RWPE2 (cell line): ENCODE data around the gene RNF186.

Experiments
- ATAC-seq: fragments of 200-7000 bp; cut with Tn5 transposase; 3 replicates; pipeline ENCODE4 v1.9.1; 2021; ENCODE audit warnings: low read depth
- DNase-seq: peaks from one replicate; pipeline ENCODE4 v3.0.0-alpha.2; 2020; ENCODE audit warnings: low spot score
- H3K27ac ChIP-seq: fragments of 450-650 bp; 2 replicates; pipeline ENCODE4 v1.5.1; 2017; ENCODE audit warnings: mild to moderate bottlenecking; ENCODE audit not compliant: poor library complexity, severe bottlenecking
- H3K27me3 ChIP-seq: fragments of 250-450 bp; sonication (Bioruptor Pico); 2 replicates; pipeline ENCODE4 v1.5.1; 2021; ENCODE audit warnings: mild to moderate bottlenecking, moderate library complexity; ENCODE audit not compliant: insufficient read depth, poor library complexity, severe bottlenecking
- H3K36me3 ChIP-seq: fragments of 250-450 bp; sonication (Bioruptor Pico); 2 replicates; pipeline ENCODE4 v1.5.1; 2020; ENCODE audit warnings: low read depth, mild to moderate bottlenecking, moderate library complexity
- H3K4me1 ChIP-seq: fragments of 250-450 bp; sonication (Bioruptor Pico); 2 replicates; pipeline ENCODE4 v1.5.1; 2021; ENCODE audit warnings: mild to moderate bottlenecking, moderate library complexity; ENCODE audit not compliant: insufficient read depth, poor library complexity, severe bottlenecking
- H3K4me3 ChIP-seq: fragments of 250-450 bp; sonication (Bioruptor Pico); 2 replicates; pipeline ENCODE4 v1.5.1; 2021; ENCODE audit warnings: mild to moderate bottlenecking, moderate library complexity; ENCODE audit not compliant: severe bottlenecking
- H3K9me3 ChIP-seq: fragments of 250-450 bp; sonication (Bioruptor Pico); 2 replicates; pipeline ENCODE4 v1.5.1; 2021; ENCODE audit warnings: mild to moderate bottlenecking, moderate library complexity; ENCODE audit not compliant: severe bottlenecking
- TF ChIP-seq, protein P1 (sequence below): fragments of 450-650 bp; IDR thresholded peaks from one replicate; pipeline ENCODE4 v1.5.1; 2017; ENCODE audit warnings: mild to moderate bottlenecking, moderate library complexity; ENCODE audit not compliant: poor library complexity, severe bottlenecking

RNF186 gene

DNA sequence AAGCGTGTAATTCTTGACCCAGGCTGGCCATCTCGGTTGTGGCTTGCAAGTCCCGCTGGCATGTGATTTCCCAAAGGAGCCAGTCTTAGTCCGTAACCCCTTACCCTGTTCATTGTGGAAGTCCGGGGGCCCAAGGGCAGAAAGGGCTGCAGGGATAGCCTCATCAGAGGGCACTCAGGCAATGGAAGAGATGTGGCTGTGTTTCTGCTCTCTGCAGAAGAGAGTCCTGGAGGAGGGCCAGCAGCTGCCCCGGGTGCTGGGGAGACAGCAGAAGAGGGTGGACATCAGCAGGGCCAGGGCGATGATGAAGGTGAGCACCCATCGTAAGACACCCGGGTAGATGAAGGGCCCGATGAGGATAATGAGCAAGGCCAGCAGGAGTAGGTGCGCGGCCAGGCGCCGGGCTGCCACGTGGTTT, 830 bp downstream of the RNF186 start:
- no peak for DNase-seq
- Histone ChIP-seq H3K36me3 (no peaks in the 10 kb centered on the region), H3K9me3 (no peaks in the 10 kb centered on the region), H3K27me3 (no peaks in the 10 kb centered on the region), H3K4me1 (no peaks in the 10 kb centered on the region), H3K27ac (no peak overlapping the region), H3K4me3 (no peak overlapping the region)
- no peak for ATAC-seq
- TF ChIP-seq, protein P1, sequence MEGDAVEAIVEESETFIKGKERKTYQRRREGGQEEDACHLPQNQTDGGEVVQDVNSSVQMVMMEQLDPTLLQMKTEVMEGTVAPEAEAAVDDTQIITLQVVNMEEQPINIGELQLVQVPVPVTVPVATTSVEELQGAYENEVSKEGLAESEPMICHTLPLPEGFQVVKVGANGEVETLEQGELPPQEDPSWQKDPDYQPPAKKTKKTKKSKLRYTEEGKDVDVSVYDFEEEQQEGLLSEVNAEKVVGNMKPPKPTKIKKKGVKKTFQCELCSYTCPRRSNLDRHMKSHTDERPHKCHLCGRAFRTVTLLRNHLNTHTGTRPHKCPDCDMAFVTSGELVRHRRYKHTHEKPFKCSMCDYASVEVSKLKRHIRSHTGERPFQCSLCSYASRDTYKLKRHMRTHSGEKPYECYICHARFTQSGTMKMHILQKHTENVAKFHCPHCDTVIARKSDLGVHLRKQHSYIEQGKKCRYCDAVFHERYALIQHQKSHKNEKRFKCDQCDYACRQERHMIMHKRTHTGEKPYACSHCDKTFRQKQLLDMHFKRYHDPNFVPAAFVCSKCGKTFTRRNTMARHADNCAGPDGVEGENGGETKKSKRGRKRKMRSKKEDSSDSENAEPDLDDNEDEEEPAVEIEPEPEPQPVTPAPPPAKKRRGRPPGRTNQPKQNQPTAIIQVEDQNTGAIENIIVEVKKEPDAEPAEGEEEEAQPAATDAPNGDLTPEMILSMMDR = no peak

DNA sequence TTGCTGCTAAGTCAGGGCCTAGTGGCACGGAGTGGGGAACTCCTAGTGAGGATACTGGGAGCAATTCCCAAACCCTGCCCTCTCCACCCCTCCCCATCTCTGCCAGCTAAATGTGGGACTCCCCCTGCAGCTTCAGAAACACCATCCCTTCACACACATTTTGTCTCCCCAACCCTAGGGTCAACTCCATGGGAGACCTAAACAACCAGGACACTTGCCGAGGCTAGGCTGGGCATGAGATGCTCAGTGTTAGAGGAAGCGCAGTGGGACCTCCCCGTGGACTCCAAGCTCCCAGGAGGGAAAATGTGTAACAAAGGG, 1.5 kb downstream of the RNF186 start:
- Histone ChIP-seq H3K4me1 (no peaks in the 10 kb centered on the region), H3K36me3 (no peaks in the 10 kb centered on the region), H3K4me3 (no peak overlapping the region), H3K9me3 (no peaks in the 10 kb centered on the region), H3K27ac (no peak overlapping the region), H3K27me3 (no peaks in the 10 kb centered on the region)
- DNase-seq (no peak), ATAC-seq (no peak)
- TF ChIP-seq, protein P1 = no peak

DNA sequence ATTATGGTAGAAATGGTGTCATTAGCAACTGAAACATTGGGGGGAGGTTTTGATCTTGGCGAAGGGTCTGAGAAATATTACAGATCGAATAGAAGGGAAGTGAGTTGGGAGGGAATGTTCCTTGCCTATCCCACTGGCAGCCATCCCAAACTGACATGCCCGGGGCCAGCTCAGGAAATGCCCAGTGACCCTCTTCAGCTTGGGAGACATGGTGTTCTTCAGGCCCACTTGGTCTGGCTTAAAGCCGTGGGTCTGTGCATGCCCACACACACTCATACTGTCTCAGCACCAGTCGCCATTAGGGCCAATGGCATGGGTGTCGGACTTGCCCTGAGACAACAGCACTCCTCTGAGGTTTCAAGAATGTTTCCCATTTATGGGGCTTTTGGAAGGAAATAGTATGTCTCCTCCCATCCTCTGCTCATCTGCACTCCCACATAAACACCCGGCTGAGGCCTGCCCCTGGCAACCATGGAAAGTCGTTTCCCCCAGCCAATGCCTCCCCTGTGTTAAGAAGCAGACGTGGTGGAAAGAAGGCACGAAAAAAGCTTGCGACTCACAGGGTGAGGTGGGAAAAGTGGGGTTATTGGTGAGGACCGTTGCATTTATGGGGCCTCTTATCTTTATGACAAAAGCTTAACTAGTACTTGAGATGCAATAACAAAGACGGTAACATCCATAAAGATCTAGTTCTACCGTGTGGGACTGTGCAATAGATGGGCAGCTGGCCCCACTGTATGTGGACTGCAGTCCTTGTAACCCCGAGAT, 2.0 kb downstream of the RNF186 start:
- DNase-seq = no peak
- TF ChIP-seq, protein P1 = no peak
- no peaks in the 10 kb centered on the region for H3K9me3 ChIP-seq

DNA sequence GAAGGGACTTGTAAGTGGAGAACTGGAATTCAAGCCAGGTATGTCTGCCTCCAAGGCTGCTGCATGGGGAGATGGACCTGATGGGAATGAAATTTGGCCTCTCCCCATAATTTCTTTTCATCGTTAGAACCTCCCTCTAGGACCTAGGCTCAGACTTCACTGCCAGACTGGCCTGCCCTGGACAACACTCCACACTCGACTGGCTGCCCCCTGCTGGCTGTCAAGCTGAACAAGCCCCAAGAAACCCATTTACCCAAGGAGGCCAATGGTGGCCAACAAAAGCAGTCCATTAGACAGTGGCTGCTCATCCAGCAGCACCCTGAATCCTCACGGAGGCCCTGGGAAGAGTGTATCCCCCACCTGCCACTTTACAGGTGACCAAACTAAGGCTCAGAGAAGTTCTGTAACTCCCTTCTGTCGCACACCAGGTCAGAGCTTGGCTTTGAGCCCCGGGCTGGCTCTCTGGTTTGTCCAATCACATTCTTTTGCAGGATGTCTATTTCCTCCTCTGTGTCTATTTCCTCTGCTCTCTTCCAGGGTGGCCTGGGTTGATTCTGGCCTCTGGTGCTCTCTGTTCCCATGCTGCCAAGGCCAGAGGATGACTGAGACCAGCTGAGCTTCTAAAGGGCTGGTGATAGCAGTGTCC, 3.8 kb downstream of the RNF186 start:
- DNase-seq = no peak
- Histone ChIP-seq H3K9me3 (no peaks in the 10 kb centered on the region), H3K4me3 (no peak overlapping the region), H3K27me3 (no peaks in the 10 kb centered on the region), H3K27ac (no peak overlapping the region), H3K4me1 (no peaks in the 10 kb centered on the region), H3K36me3 (no peaks in the 10 kb centered on the region)
- no peak for ATAC-seq
- TF ChIP-seq, protein P1 = peak; percentile 26

More for the DNA sequence above, 2.0 kb downstream of the RNF186 start:
- Histone ChIP-seq H3K27ac (no peak overlapping the region), H3K4me3 (no peak overlapping the region), H3K27me3 (no peaks in the 10 kb centered on the region), H3K36me3 (no peaks in the 10 kb centered on the region), H3K4me1 (no peaks in the 10 kb centered on the region)
- ATAC-seq = no peak
